Heart right ventricle (tissue), 16 donors: ENCODE measurements around the gene HACL1. TPM values are rescaled to one million over a fixed set of nuclear protein-coding genes. Genes with fewer than 3 reads are reported as not detected.

Experiments used
- ATAC-seq, 8 donors: fragments of 200-7000 bp; cut with Tn5 transposase; one replicate each; pipeline ENCODE4 v1.9.1; 2020; ENCODE audit warnings: mild to moderate bottlenecking in 8 of 8, moderate library complexity in 8 of 8, moderate number of reproducible peaks in 1 of 8
- DNase-seq, 2 donors: peaks; one replicate each; pipeline ENCODE4 v3.0.0-alpha.2; 2020
- H3K27ac ChIP-seq, 10 donors: fragments of 200-600 bp; sonication (generic) in 2 of 10; one replicate each; pipeline versions ENCODE4 v1.5.0 to v1.8.0; 2020 to 2022; ENCODE audit warnings: mild to moderate bottlenecking in 3 of 10
- H3K27me3 ChIP-seq, 7 donors: fragments of 200-600 bp; one replicate each; pipeline ENCODE4 v1.8.0; 2021 to 2022; ENCODE audit warnings: mild to moderate bottlenecking in 2 of 7
- H3K36me3 ChIP-seq, 9 donors: fragments of 200-600 bp; sonication (generic) in 1 of 9; one replicate each; pipeline versions ENCODE4 v1.5.0 to v1.8.0; 2020 to 2022; ENCODE audit warnings: mild to moderate bottlenecking in 2 of 9
- H3K4me1 ChIP-seq, 9 donors: fragments of 200-600 bp; sonication (generic) in 1 of 9; one replicate each; pipeline versions ENCODE4 v1.5.0 to v1.8.0; 2020 to 2022; ENCODE audit warnings: mild to moderate bottlenecking in 4 of 9
- H3K4me3 ChIP-seq, 10 donors: fragments of 200-600 bp; sonication (generic) in 2 of 10; one replicate each; pipeline versions ENCODE4 v1.5.0 to v1.8.0; 2020 to 2022; ENCODE audit warnings: mild to moderate bottlenecking in 7 of 10, moderate library complexity in 2 of 10
- H3K9me3 ChIP-seq, 11 donors: fragments of 200-600 bp in 10 of 11; sonication (generic) in 2 of 11; one replicate each; pipeline versions ENCODE4 v1.5.0 to v1.8.0; 2013 to 2022; ENCODE audit warnings: mild to moderate bottlenecking in 2 of 11, control low read depth in 1 of 11, moderate library complexity in 1 of 11
- WGBS, 2 donors: extraction: QIAGEN DNeasy Blood & Tissue Kit; methylation state at CpG; one replicate each; pipeline ENCODE4 v1.1.7; 2013; ENCODE audit warnings: inconsistent platforms in 1 of 2; 5-methylcytosine and 5-hydroxymethylcytosine counted together
- intact Hi-C, 10 donors: fragments of 100-400 bp; cut with DNase I; formaldehyde crosslinking; loops; one replicate each; pipeline versions ENCODE4 v1.11.1 to v1.14.2; 2022
- polyA plus RNA-seq, 2 donors: library from polyadenylated mRNA; stranded (reverse); fragments of 200-250 nt; gene quantifications; one replicate each; pipeline ENCODE4 v1.2.3, GENCODE V29; 2013
- total RNA-seq, 10 donors: library from RNA; stranded (reverse); fragmentation: NEBNext Ultra II Directional in 3 of 10; extraction: Animal tissue kit (Norgen Biotek cat#: 25700) in 3 of 10; gene quantifications; one replicate each; pipeline versions ENCODE4 v1.2.1 to v1.2.4, GENCODE V29; 2021 to 2023
- TF ChIP-seq, protein P1 (sequence below), 9 donors: fragments of 200-600 bp; sonication (generic) in 2 of 9; IDR thresholded peaks; one replicate each; pipeline versions ENCODE4 v1.5.0 to v1.8.0; 2021 to 2022; ENCODE audit warnings: antibody characterized with exemption in 9 of 9, mild to moderate bottlenecking in 5 of 9, moderate library complexity in 1 of 9
- donor health status: Arrhythmogenic right ventricular cardiomyopathy.
- donor health status: ischemic (EF 13 %, LVEDD 7.1; RV severe dilation, severe dysfunction).
- donor health status: healthy with polysubstance abuse.
- donor health status: DM: no; HTN: yes; CAD: no.
- donor health status: DM: no; HTN: no; CAD: no.
- donor health status: ischemic (EF 25% LVEDD 6.9; RV normal size, moderate dysfunction).
- donor health status: ischemic (EF 25% LVEDD 5.7; RV mildly dilated, moderate dysfunction).
- donor health status: healthy.
- donor health status: DM: yes; HTN: yes; CAD: no.
- donor health status: Ischemic cardiomyopathy.
- donor health status: ischemic (EF 35%, LVEDD 5.7; RV mildly dilated, moderate dysfunction).
- donor health status: nonischemic (EF 11% LVEDD 7.7; RV severe dilation, severe dysfunction).
- donor health status: DM: yes; HTN: yes; CAD: no.
- donor health status: PGD.
- donor health status: ischemic (EF 29% LVEDD 5.4; RV normal size, mild dysfunction).
- donor health status: nonischemic (EF 23%, LVEDD 6.1; RV moderate dilation, normal function).

Gene HACL1
- total and polyA plus RNA-seq, 12 donors, result 7.5 to 20.5 (median 13.5) TPM

DNA sequence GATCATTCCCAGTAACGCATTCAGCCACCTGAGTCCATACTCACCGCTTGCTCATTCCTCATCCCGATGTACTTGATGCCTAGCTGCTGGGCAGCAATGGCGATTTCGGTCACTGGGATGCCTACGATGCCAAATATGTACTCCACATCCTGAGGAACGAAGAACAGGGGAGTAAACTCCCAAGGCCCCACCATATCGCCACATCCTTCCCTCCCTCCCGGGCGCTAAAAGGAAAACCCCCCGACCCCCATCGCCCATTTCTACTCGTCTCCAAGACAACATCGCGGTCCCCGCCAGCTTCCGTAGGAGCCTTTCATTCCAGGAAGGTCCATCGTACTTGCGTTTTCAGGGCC, 347 bp downstream of the HACL1 start:
- intact Hi-C loops, result no loop called here
- H3K4me1 ChIP-seq, result peaks cover 0 to 25% (median 18%) of the 10 kb centered on the region in 9 donors
- WGBS, 2 donors, result 0 to 1% methylated on average over 19 of the region's 19 CpGs

GRCh38 chr3:15595955-15596354, 5.4 kb downstream of the HACL1 start:
- WGBS, 2 donors, result 90 to 91% methylated on average over 2 of the region's 2 CpGs
- intact Hi-C loops, result no loop called here
- peaks cover 0 to 78% (median 28%) of the 10 kb centered on the region in 9 donors for H3K36me3 ChIP-seq
- TF ChIP-seq, protein P1, sequence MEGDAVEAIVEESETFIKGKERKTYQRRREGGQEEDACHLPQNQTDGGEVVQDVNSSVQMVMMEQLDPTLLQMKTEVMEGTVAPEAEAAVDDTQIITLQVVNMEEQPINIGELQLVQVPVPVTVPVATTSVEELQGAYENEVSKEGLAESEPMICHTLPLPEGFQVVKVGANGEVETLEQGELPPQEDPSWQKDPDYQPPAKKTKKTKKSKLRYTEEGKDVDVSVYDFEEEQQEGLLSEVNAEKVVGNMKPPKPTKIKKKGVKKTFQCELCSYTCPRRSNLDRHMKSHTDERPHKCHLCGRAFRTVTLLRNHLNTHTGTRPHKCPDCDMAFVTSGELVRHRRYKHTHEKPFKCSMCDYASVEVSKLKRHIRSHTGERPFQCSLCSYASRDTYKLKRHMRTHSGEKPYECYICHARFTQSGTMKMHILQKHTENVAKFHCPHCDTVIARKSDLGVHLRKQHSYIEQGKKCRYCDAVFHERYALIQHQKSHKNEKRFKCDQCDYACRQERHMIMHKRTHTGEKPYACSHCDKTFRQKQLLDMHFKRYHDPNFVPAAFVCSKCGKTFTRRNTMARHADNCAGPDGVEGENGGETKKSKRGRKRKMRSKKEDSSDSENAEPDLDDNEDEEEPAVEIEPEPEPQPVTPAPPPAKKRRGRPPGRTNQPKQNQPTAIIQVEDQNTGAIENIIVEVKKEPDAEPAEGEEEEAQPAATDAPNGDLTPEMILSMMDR (IDR thresholded peaks at IDR 0.05), result no peak
- ATAC-seq (no peak), DNase-seq (no peak)
- H3K4me1 ChIP-seq, result peaks cover 0 to 18% (median 10%) of the 10 kb centered on the region in 9 donors
- H3K27me3 ChIP-seq, result no peaks in the 10 kb centered on the region
- H3K4me3 ChIP-seq, result no peak overlapping the region
- H3K27ac ChIP-seq, result no peak overlapping the region
- H3K9me3 ChIP-seq, result no peaks in the 10 kb centered on the region

More for the DNA sequence above, 347 bp downstream of the HACL1 start:
- DNase-seq (no peak), ATAC-seq (peak; percentile 3 to 38 (median 28))
- Histone ChIP-seq H3K9me3 (no peaks in the 10 kb centered on the region), H3K4me3 (peak overlapping the region; percentile 60 to 96 (median 75)), H3K36me3 (peaks cover 0 to 50% (median 19%) of the 10 kb centered on the region in 9 donors), H3K27me3 (no peaks in the 10 kb centered on the region), H3K27ac (peak overlapping the region in 9 of 10 donors; percentile 56 to 91 (median 85))
- TF ChIP-seq, protein P1 (IDR thresholded peaks at IDR 0.05), result no peak

GRCh38 chr3:15592968-15593367, 8.4 kb downstream of the HACL1 start:
- no peak overlapping the region for H3K27ac ChIP-seq
- WGBS, 2 donors, result 87 to 100% methylated on average over 8 of the region's 8 CpGs
- intact Hi-C loops, result no loop called here
- TF ChIP-seq, protein P1 (IDR thresholded peaks at IDR 0.05), result no peak
- H3K27me3 ChIP-seq, result no peaks in the 10 kb centered on the region
- ATAC-seq (no peak), DNase-seq (no peak)
- H3K36me3 ChIP-seq, result peaks cover 0 to 84% (median 26%) of the 10 kb centered on the region in 9 donors
- H3K4me3 ChIP-seq, result no peak overlapping the region
- H3K4me1 ChIP-seq, result no peaks in the 10 kb centered on the region
- H3K9me3 ChIP-seq, result no peaks in the 10 kb centered on the region

DNA sequence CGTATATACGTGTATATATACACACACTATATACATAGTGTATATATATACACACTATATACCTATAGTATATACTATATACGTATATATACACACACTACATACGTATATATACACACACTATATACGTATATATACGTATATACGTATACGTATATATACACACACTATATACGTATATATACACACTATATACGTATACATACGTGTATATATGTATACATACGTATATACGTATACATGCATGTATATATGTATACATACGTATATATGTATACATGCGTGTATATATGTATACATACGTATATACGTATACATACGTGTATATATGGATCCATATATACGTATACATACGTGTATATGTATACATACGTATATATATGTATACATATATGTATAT, 9.4 kb downstream of the HACL1 start:
- H3K9me3 ChIP-seq, result no peaks in the 10 kb centered on the region
- TF ChIP-seq, protein P1 (IDR thresholded peaks at IDR 0.05), result no peak
- 91 to 93% methylated on average over 21 of the region's 21 CpGs for WGBS, 2 donors
- H3K4me3 ChIP-seq, result no peak overlapping the region
- no peak for DNase-seq
- no peaks in the 10 kb centered on the region for H3K4me1 ChIP-seq
- no peaks in the 10 kb centered on the region for H3K27me3 ChIP-seq
- H3K27ac ChIP-seq, result no peak overlapping the region
- peaks cover 0 to 80% (median 26%) of the 10 kb centered on the region in 9 donors for H3K36me3 ChIP-seq
- intact Hi-C loops, result no loop called here
- ATAC-seq, result no peak
